Smooth muscle cell (in vitro differentiated cells): ENCODE measurements around the gene AQR. TPM values are rescaled to one million over a fixed set of nuclear protein-coding genes. Genes with fewer than 3 reads are reported as not detected.
"Not testable (repeated sequence)": the region's sequence is repeated elsewhere in the genome, so short reads cannot be mapped to it uniquely, and the experiment has no call there.

Experiments used
- DNase-seq: peaks from one replicate; lab custom pipeline; 2025; ENCODE audit not compliant: unreplicated experiment; lab: John Stamatoyannopoulos, UW
- H2AFZ ChIP-seq: fragments of 200-600 bp; sonication (generic); 2 replicates; pipeline ENCODE4 v1.6.0; 2016; ENCODE audit warnings: antibody characterized with exemption, low read depth, mild to moderate bottlenecking
- H3F3A ChIP-seq: fragments of 200-600 bp; sonication (generic); 2 replicates; pipeline ENCODE4 v1.6.0; 2017; ENCODE audit warnings: antibody characterized with exemption, low read depth
- H3K27ac ChIP-seq: fragments of 200-600 bp; sonication (generic); 2 replicates; pipeline ENCODE4 v1.5.1; 2016; ENCODE audit warnings: low read depth, mild to moderate bottlenecking
- H3K27me3 ChIP-seq: fragments of 200-600 bp; sonication (generic); 2 replicates; pipeline ENCODE4 v1.6.1; 2016; ENCODE audit warnings: low read depth, mild to moderate bottlenecking
- H3K36me3 ChIP-seq: fragments of 200-600 bp; sonication (generic); 2 replicates; pipeline ENCODE4 v1.5.1; 2016; ENCODE audit warnings: low read depth
- H3K4me1 ChIP-seq: fragments of 200-600 bp; sonication (generic); 2 replicates; pipeline ENCODE4 v1.5.1; 2016; ENCODE audit warnings: low read depth
- H3K4me2 ChIP-seq: fragments of 200-600 bp; sonication (generic); 2 replicates; pipeline ENCODE4 v1.6.0; 2016; ENCODE audit warnings: mild to moderate bottlenecking
- H3K4me3 ChIP-seq: fragments of 200-600 bp; sonication (generic); 2 replicates; pipeline ENCODE4 v1.5.1; 2016; ENCODE audit warnings: mild to moderate bottlenecking
- H3K79me2 ChIP-seq: fragments of 200-600 bp; sonication (generic); 2 replicates; pipeline ENCODE4 v1.6.0; 2016; ENCODE audit warnings: low read depth, mild to moderate bottlenecking
- H3K9ac ChIP-seq: fragments of 200-600 bp; sonication (generic); 2 replicates; pipeline ENCODE4 v1.6.0; 2016; ENCODE audit warnings: low read depth
- H3K9me3 ChIP-seq: fragments of 200-600 bp; sonication (generic); replicated peaks from 2 replicates; pipeline ENCODE4 v1.5.1; 2016; ENCODE audit warnings: low read depth
- H4K20me1 ChIP-seq: fragments of 200-600 bp; sonication (generic); 2 replicates; pipeline ENCODE4 v1.6.0; 2016; ENCODE audit warnings: low read depth
- WGBS: methylation state at CpG from one replicate; pipeline ENCODE4 v1.1.7; 2016; ENCODE audit warnings: low lambda C conversion rate; 5-methylcytosine and 5-hydroxymethylcytosine counted together
- polyA plus RNA-seq: library from polyadenylated mRNA; unstranded; fragments of >200 nt; fragmentation: Nextera tagmentation; extraction: Ambion mirVana; gene quantifications from 2 replicates; pipeline ENCODE4 v1.2.1, GENCODE V29; 2016
- total RNA-seq: library from RNA; depleted of rRNA; stranded (reverse); fragments of >200 nt; gene quantifications from 2 replicates; pipeline ENCODE4 v1.2.3, GENCODE V29; 2014
- TF ChIP-seq, protein P1 (sequence below): fragments of 200-600 bp; sonication (generic); IDR thresholded peaks from 2 replicates; pipeline ENCODE4 v1.5.1; 2017; ENCODE audit warnings: borderline replicate concordance, mild to moderate bottlenecking, antibody characterized with exemption; ENCODE audit not compliant: insufficient read depth, poor library complexity, severe bottlenecking

Gene AQR
- total and polyA plus RNA-seq, 2 experiments from 2014 or later = 13.0 to 33.6 TPM

DNA sequence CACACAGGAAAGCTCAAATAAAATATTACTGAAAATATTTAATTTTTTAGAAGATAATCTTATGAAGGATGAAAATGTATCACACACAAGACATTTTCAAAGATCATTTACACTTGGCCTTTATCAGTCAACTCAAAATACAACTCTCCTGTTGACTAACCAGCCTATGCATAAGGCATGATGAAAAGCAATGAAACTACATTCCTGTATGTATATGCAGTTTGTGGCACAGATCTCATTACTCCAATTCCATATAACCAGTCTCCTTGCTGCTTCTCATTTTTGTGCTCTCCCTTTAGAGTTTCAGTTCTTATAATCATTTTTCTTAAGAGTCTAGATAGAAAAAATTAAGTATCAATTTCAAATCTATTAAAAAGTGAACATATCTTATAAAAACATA lies 25.8 kb downstream of the AQR start:
- H3K9ac ChIP-seq = no peak overlapping the region
- H3K27me3 ChIP-seq = no peaks in the 10 kb centered on the region
- H3K36me3 ChIP-seq = peaks cover 16% of the 10 kb centered on the region
- no peak overlapping the region for H2AFZ ChIP-seq
- no peak overlapping the region for H3K4me3 ChIP-seq
- TF ChIP-seq, protein P1, sequence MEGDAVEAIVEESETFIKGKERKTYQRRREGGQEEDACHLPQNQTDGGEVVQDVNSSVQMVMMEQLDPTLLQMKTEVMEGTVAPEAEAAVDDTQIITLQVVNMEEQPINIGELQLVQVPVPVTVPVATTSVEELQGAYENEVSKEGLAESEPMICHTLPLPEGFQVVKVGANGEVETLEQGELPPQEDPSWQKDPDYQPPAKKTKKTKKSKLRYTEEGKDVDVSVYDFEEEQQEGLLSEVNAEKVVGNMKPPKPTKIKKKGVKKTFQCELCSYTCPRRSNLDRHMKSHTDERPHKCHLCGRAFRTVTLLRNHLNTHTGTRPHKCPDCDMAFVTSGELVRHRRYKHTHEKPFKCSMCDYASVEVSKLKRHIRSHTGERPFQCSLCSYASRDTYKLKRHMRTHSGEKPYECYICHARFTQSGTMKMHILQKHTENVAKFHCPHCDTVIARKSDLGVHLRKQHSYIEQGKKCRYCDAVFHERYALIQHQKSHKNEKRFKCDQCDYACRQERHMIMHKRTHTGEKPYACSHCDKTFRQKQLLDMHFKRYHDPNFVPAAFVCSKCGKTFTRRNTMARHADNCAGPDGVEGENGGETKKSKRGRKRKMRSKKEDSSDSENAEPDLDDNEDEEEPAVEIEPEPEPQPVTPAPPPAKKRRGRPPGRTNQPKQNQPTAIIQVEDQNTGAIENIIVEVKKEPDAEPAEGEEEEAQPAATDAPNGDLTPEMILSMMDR = no peak
- no peak overlapping the region for H3K4me2 ChIP-seq
- H3K4me1 ChIP-seq = no peaks in the 10 kb centered on the region
- H3K9me3 ChIP-seq = no peaks in the 10 kb centered on the region
- H3K27ac ChIP-seq = no peak overlapping the region
- no peaks in the 10 kb centered on the region for H3F3A ChIP-seq
- no peaks in the 10 kb centered on the region for H4K20me1 ChIP-seq
- no peak for DNase-seq
- no peaks in the 10 kb centered on the region for H3K79me2 ChIP-seq

DNA sequence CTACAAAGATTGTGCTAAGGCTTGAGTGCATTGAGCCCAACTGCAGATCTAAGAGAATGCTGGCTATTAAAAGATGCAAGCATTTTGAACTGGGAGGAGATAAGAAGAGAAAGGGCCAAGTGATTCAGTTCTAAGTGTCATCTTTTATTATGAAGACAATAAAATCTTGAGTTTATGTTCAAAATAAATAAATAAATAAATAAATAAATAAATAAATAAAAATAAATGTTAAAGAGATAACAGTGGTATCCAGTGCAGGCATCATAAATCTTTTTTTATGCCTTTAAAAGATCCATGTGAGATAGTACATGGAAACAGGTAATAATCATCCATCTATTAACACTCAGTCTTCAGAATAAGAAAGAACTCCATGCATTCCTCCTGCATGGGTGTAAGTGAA lies 26.3 kb downstream of the AQR start:
- not testable (repeated sequence) for H3K27ac ChIP-seq, H3K4me3 ChIP-seq, H2AFZ ChIP-seq, H3K9ac ChIP-seq, H3K79me2 ChIP-seq, H3K4me2 ChIP-seq, H4K20me1 ChIP-seq, H3F3A ChIP-seq, H3K9me3 ChIP-seq, H3K27me3 ChIP-seq, DNase-seq, H3K4me1 ChIP-seq
- peaks cover 16% of the 10 kb centered on the region for H3K36me3 ChIP-seq

DNA sequence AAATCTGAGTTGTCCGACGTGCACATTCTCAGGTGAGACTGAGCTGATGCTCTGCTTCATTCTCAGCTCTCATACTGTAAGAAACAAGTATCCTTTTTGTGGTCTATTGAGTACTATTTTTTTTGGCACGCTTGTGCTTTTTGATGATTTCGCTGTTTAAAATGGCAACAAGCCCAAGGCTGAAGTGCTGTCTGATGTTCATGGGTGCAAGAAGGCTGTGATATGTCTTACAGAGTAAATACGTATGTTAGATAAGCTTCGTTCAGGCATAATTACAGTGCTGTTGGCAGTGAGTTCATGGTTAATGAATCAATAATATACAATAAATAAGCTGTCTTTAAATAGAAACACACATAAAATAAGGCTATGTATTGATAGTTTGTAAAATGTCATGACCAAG lies 27.2 kb downstream of the AQR start:
- Histone ChIP-seq H3K4me1 (no peaks in the 10 kb centered on the region), H3K9ac (no peak overlapping the region), H3K4me2 (no peak overlapping the region), H3K79me2 (no peaks in the 10 kb centered on the region), H3K4me3 (no peak overlapping the region), H3F3A (no peaks in the 10 kb centered on the region), H4K20me1 (no peaks in the 10 kb centered on the region), H3K27me3 (no peaks in the 10 kb centered on the region), H3K27ac (no peak overlapping the region), H2AFZ (no peak overlapping the region), H3K36me3 (peaks cover 16% of the 10 kb centered on the region), H3K9me3 (no peaks in the 10 kb centered on the region)
- no peak for DNase-seq
- TF ChIP-seq, protein P1 = no peak
- 93% methylated on average over 6 of the region's 6 CpGs for WGBS

DNA sequence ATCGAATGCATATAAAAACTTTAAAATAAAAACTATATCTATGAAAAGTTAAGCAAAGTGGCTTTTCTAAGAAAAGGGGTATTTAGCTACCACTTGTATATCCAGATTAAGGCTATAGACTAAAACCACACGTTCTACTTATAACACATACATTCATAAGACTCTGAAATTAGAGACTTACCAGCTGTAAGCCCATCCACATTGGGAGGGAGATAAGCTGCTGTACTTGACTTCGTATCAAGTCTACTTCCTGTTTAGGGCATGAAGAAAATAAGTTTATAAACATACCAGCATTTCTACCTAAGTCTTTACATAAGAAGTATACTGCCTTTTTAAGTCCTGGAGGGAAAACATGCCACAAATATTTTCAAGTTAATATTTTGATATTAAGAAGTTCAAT lies 27.7 kb downstream of the AQR start:
- H3K36me3 ChIP-seq = peaks cover 16% of the 10 kb centered on the region
- WGBS = 81% methylated on average over 3 of the region's 3 CpGs
- H3K9me3 ChIP-seq = no peaks in the 10 kb centered on the region

More for the DNA sequence above, 27.7 kb downstream of the AQR start:
- TF ChIP-seq, protein P1 = no peak
- H3K79me2 ChIP-seq = no peaks in the 10 kb centered on the region
- H3K27me3 ChIP-seq = no peaks in the 10 kb centered on the region
- H3F3A ChIP-seq = no peaks in the 10 kb centered on the region
- H4K20me1 ChIP-seq = no peaks in the 10 kb centered on the region
- H2AFZ ChIP-seq = no peak overlapping the region
- no peak overlapping the region for H3K9ac ChIP-seq
- H3K27ac ChIP-seq = no peak overlapping the region
- H3K4me3 ChIP-seq = no peak overlapping the region
- no peak for DNase-seq
- no peak overlapping the region for H3K4me2 ChIP-seq
- H3K4me1 ChIP-seq = no peaks in the 10 kb centered on the region
